Medulla oblongata (tissue), 1 donor: ENCODE data around the gene CELF4.

Experiments used
- DNase-seq: peaks from one replicate; pipeline ENCODE4 v3.0.0-alpha.2; 2015; ENCODE audit errors: extremely low spot score

Gene CELF4

GRCh38 chr18:37258131-37258530 is 307.5 kb downstream of the CELF4 start:
- DNase-seq, result no peak

GRCh38 chr18:37254973-37255372 is 310.6 kb downstream of the CELF4 start:
- DNase-seq, result no peak

GRCh38 chr18:37254236-37254754 is 311.3 kb downstream of the CELF4 start:
- DNase-seq, result no peak

DNA sequence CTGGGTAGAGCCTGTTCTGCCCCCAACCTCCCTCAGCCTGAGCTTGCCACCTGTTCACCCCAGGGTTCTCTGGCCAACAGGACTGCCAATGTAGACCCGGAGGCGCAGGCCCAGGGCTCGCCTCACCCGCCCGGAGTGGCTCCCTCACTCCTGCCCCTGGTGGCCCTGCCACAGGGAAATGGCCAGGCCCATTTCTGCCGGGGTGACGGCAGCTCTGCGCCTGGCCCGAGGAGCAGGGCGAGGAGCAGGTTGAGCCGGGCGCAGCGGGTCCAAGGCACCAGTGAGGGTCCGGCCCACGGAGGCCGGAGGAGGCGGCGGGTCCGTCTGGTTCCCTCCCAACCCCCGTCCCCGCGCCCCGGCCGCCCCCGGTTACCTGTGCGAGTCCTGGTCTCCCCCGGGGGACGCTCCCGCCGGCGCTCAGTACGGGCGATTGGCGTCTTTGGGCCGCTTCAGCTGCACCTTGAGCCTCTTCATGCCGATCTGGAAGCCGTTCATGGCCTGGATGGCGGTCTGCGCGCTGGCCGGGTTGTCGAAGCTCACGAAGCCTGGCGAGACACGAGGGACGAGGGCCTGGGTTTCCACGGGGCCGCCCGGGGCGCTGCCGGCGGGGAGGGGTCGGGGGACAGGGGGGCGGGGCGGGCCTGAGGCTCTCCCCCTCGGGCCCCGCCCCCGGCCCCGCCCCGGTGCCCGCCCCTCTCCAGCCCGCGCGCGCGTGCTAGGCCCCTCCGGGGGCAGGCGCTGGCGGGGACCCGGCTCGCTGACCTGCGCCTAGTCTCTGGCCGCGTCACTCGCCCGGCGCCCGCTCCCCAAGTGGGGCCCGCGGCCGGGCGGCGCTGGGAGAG is 312.0 kb downstream of the CELF4 start:
- DNase-seq, result no peak

DNA sequence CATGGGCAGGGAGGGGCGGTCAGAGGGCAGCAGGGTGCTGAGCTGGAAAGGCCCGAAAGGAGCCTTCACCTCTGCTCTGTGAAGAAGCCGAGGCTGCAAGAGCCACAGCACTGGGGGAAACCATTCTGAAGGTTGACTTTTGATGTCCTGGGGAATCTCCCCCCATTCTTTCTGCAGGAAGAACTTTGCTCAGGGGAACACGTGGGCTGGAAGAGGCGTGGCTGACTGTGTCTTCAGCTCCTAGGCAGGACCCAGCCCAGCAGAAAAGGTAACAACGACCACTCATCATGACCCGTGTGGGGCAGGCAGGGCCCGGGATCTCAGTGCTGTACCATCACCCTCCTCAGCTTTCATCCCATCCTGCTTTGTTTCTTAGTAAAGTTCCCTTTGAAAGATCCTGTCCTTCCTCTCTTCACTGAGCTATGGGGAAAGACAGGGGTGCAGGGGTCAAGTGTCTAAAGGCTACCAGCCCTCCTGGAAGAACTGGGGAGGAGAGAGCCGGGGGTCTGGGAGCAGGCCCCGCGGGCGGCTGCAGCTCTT is 312.7 kb downstream of the CELF4 start:
- no peak for DNase-seq

GRCh38 chr18:37252342-37252741 is 313.3 kb downstream of the CELF4 start:
- DNase-seq, result no peak

GRCh38 chr18:37251679-37252078 is 313.9 kb downstream of the CELF4 start:
- no peak for DNase-seq

DNA sequence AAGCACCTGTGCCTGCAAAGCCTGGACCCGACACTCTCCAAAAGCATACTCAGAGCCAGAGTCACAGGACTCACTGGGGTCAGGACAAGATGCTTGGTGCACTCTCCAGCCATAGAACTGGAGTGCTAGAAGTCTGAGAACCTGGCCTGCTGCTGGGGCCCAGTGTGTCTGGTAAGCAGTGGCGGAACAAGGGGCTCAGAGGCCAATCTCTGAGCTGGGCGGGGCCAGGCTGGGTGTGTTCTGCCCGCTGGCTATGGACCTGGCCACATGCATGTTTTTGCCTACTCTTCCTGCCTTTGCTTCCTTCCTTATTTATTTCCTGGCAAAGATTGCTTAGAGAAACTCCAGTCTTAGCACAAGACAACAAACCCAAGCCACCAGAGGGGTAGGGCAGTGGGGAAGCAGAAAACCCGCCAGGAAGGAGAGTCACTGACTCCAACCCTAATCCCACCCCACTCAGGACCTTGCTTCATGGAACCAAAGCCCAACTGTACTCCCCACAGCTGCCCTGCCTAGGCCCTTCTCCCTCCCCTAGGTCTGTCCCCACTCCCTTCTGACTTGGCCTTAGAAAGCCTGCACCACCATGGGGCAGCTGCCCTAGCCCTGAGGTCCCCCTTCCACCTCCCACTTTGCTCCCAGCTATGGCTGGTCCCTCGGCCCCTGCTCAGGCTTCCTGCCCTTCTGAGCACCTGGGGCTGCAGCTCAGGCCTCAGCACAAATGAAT is 315.5 kb downstream of the CELF4 start:
- DNase-seq, result no peak

DNA sequence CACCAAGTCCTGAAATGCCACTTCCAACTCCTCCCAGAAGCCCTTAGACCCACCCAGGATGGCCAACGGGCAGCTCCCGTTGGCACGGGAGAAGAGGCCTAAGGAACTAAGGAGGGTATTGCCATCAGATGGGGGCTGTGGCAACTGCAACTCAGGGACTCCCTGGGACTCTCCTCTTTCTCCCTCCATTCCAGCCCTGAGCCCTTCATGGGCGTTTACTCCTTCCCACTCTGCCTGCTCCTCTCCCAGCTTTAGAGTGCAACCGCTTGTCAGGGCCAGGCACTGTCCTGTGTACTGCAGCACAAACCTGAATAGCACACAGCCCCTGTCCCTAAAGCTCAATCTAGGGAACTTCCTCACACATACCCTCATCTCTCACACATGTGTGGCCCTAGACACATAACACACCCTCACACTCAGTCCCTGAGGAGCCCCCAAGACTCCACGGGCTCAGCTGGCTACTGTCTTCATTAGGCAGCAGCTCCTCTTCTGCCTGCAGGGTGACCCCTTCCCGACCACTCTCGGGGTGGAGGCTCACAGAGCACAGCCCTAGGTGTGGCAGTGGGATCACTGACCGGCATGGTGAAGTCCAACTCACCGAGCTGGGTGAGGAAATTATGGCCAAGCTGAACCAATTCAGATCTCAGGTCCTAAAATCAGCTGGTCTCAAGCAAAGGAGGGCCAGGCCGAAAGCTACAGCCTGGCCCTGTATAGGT is 316.3 kb downstream of the CELF4 start:
- DNase-seq, result no peak

DNA sequence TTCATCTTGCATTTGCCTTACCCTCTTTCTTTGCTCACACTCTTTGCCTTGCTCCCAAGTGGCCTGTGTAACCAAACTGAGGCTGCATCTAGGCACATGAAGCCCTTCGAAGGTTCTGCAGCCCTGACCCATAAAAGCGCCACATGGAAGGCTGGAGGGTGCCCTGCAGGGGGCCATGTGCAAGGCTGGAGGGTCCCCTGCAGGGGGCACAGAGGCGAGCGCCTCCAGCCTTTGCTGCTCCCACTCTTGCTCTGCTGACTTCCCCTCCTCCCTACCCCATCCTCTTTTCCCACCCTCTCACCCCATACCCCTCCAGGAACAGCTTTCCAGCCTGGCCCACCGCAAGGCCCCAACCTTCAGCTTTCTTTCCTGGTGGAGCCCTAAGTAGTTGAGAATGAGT is 317.3 kb downstream of the CELF4 start:
- no peak for DNase-seq

GRCh38 chr18:37247497-37248161 is 318.0 kb downstream of the CELF4 start:
- DNase-seq, result no peak

- no peak for DNase-seq
Observed at GRCh38 chr18:37246779-37247340, 318.7 kb downstream of the CELF4 start.

GRCh38 chr18:37244618-37245017 is 321.0 kb downstream of the CELF4 start:
- no peak for DNase-seq

DNA sequence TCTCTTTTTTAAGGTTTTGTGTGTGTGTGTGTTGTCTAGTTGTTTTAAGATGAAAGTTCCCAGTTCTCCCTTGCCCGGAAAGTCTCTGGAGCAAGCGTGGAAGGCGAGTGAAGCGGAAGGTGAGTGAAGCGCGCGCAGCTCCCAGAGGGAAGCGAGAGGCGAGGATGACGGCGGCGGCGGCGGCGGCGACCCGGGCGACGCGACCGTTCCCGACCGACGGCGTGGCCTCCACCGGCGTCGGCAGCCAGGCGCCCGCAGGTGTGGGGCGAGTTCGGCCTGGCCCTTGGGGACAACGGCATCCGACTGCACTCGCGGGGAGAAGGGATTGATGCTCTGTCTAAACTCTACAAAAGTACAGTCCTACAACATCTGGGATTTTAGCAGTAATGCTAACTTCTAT is 321.9 kb downstream of the CELF4 start:
- DNase-seq, result no peak

GRCh38 chr18:37242826-37243560 is 322.6 kb downstream of the CELF4 start:
- no peak for DNase-seq

DNA sequence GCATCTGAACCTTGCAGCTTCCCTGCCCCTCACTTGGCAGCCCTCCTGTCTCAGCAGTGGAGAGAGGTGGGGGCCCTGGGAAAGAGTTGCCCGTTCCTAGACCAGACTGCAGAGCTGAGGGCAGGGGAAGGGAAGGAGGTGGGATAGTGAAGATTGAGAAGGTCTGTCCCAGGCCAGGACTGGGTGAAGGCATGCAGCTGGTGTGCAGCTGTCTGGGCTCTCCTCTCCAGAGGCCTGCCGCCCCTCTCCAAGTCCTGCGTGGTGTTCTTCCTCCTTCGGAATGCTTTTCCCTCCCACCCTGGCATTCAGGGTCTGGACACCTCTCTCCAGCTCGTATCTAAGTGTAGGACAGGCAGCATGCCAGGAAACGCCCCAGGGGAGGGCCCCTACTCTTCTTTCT is 323.5 kb downstream of the CELF4 start:
- DNase-seq, result no peak

GRCh38 chr18:37238282-37239108 is 327.1 kb downstream of the CELF4 start:
- no peak for DNase-seq

GRCh38 chr18:37235583-37235982 is 330.0 kb downstream of the CELF4 start:
- DNase-seq, result no peak

GRCh38 chr18:37231251-37231650 is 334.3 kb downstream of the CELF4 start:
- DNase-seq, result no peak

DNA sequence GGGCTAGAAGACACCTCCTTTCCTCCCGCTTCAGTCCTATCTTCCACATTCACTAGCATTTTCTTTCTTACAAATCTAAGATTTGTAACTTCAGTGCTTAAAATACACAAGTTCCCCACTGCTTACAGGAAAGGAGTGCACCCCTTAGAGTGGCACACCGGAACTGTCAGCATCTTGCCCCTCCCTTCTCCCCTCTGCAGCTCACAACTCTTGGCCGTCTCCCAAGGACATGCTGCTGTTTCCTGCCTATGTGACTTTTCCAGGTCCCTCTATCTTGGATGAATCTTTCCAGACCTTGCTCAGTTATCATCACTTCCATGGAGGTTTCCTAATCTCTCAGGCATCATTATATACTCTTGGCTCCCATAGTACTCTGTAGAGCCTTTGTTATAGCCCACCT is 334.8 kb downstream of the CELF4 start:
- no peak for DNase-seq
